ENCODE data around the gene PHF21B.
"Not testable (repeated sequence)": the region's sequence is repeated elsewhere in the genome, so short reads cannot be mapped to it uniquely, and the experiment has no call there.

PHF21B gene

GRCh38 chr22:44971651-44972362 lies 38.0 kb downstream of the PHF21B start:
- Mint-ChIP-seq H3K27me3 (peaks cover 12% of the 10 kb centered on the region), H3K9me3 (no peaks in the 10 kb centered on the region), H3K4me3 (peak overlapping the region; percentile 37), H3K36me3 (no peaks in the 10 kb centered on the region), H3K27ac (no peak overlapping the region), H3K4me1 (no peaks in the 10 kb centered on the region)
- DNase-seq (ENCODE audit: low spot score in 2 of 2) (no peak), ATAC-seq (ENCODE audit: low read depth) (no peak)

DNA sequence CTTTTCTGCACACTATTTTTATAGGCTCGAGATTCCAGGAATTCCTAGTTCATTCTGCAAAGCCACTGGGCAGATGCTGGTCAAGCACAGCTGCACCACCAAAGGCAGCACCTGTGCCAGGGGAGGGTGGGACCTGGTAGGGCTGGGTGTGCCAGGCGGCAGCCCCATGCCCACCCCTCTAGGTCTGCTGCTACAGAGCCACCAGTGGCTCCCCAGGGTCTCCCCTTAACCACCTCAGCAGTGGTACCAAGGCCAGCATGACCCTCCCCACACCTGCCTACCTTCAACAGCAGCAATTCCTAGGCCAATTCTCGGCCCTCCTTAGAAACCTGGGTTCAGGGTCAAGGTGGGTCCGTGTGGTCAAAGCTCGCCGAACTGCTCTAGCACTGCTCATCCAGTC lies 39.5 kb downstream of the PHF21B start:
- ATAC-seq (ENCODE audit: low read depth) (no peak), DNase-seq (ENCODE audit: low spot score in 2 of 2) (no peak)
- Mint-ChIP-seq H3K9me3 (no peaks in the 10 kb centered on the region), H3K27me3 (peaks cover 20% of the 10 kb centered on the region), H3K36me3 (no peaks in the 10 kb centered on the region), H3K4me3 (no peak overlapping the region), H3K4me1 (no peaks in the 10 kb centered on the region), H3K27ac (no peak overlapping the region)

- no peak for ATAC-seq (ENCODE audit: low read depth)
- Mint-ChIP-seq H3K4me1 (no peaks in the 10 kb centered on the region), H3K4me3 (no peak overlapping the region), H3K27me3 (peaks cover 18% of the 10 kb centered on the region), H3K36me3 (no peaks in the 10 kb centered on the region), H3K9me3 (no peaks in the 10 kb centered on the region), H3K27ac (no peak overlapping the region)
- DNase-seq (ENCODE audit: low spot score in 2 of 2): no peak
These were observed 40.0 kb downstream of the PHF21B start for GRCh38 chr22:44969817-44970216.

- Mint-ChIP-seq H3K27ac (no peak overlapping the region), H3K27me3 (peaks cover 18% of the 10 kb centered on the region), H3K4me1 (no peaks in the 10 kb centered on the region), H3K36me3 (no peaks in the 10 kb centered on the region), H3K9me3 (no peaks in the 10 kb centered on the region), H3K4me3 (no peak overlapping the region)
- no peak for DNase-seq (ENCODE audit: low spot score in 2 of 2)
- ATAC-seq (ENCODE audit: low read depth): no peak
These were observed 41.1 kb downstream of the PHF21B start for GRCh38 chr22:44968736-44969135.

DNA sequence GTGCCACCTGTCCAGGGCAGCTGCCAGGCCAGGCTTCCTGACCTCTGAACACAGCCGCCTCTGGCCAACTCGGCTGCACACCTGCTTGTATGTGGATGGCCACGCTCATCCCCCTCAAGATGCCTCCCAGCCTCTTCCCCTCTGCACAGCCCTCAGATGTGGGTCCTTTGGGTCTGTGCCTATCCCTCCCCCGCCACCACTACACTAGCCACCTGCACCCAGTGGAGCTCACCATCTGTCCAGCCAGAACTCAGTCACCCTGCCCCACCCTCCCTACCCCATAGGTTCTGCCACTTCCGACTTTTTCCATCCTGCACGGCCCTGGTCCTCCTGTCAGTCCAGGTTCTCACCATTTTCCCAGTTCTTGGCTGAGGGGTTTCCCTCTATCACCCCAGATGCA lies 44.6 kb downstream of the PHF21B start:
- Mint-ChIP-seq H3K27ac (no peak overlapping the region), H3K4me1 (no peaks in the 10 kb centered on the region), H3K36me3 (no peaks in the 10 kb centered on the region), H3K27me3 (peaks cover 16% of the 10 kb centered on the region), H3K4me3 (no peak overlapping the region), H3K9me3 (no peaks in the 10 kb centered on the region)
- DNase-seq (ENCODE audit: low spot score in 2 of 2) (no peak), ATAC-seq (ENCODE audit: low read depth) (no peak)

DNA sequence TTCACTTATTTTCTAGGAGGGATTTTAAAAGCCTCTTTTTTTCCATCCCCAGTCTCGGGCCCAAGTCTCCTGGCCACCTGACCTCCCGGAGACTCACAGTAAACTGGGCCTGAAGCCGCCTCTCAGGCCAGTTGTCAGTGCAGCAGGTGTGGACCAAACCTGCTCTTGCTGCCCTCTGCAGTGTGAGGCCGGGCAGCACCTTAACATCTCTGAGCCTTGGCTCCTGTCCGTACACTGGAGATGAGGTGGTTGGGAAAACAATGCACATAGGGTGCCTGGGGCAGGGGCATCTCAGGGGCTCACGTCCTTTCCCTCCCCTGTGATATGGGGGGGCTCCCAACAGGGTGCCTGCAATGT lies 45.1 kb downstream of the PHF21B start:
- Mint-ChIP-seq H3K36me3 (no peaks in the 10 kb centered on the region), H3K4me3 (no peak overlapping the region), H3K27ac (no peak overlapping the region), H3K27me3 (peaks cover 16% of the 10 kb centered on the region), H3K9me3 (no peaks in the 10 kb centered on the region), H3K4me1 (no peaks in the 10 kb centered on the region)
- DNase-seq (ENCODE audit: low spot score in 2 of 2) (no peak), ATAC-seq (ENCODE audit: low read depth) (no peak)

DNA sequence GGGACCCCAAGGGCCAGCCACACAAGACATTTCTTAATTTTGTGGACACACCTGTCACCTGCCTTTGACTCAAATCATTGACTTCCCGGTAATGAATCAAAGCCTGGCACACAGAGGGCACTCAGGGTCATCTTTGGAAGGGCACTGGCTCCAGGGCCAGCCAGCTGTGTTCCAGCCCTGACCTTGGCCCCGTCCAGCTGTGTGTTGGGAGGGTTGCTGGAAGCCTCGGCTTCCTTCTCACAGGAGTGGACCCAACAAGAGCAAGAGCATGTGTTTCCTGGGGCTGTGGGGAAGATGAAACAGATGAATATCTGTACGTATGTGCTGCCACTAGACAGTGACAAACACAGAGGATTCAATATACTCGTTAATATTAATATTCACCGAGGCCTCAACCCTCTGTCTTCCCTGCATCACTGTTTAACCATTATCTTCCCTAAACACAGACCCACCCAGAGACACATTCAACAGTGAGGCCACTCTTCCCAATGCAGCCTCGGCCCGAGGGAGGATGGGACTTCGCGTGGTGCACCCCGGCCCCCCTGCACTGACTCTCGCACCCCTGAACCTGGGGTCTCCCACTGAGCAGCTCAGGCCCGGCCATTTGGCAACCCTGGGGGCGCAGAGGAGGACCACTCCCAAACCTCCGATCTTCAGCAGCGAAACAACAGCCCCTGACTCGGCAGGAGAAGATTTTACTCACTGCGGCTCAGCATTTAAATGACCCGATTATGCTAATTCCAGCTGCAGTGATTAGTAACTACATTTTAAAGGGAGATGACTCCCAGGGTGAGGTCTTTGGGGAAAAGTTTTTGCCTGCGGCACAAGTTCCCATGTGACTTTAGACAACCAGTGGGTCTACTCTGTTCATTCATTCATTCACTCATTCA lies 45.7 kb downstream of the PHF21B start:
- no peaks in the 10 kb centered on the region for H3K4me1 Mint-ChIP-seq
- peaks cover 18% of the 10 kb centered on the region for H3K27me3 Mint-ChIP-seq
- ATAC-seq (ENCODE audit: low read depth) (no peak), DNase-seq (ENCODE audit: low spot score in 2 of 2) (no peak)
- H3K9me3 Mint-ChIP-seq: no peaks in the 10 kb centered on the region
- H3K36me3 Mint-ChIP-seq: no peaks in the 10 kb centered on the region
- H3K27ac Mint-ChIP-seq: no peak overlapping the region
- H3K4me3 Mint-ChIP-seq: no peak overlapping the region

GRCh38 chr22:44962741-44963454 lies 46.9 kb downstream of the PHF21B start:
- peaks cover 18% of the 10 kb centered on the region for H3K27me3 Mint-ChIP-seq
- no peak for ATAC-seq (ENCODE audit: low read depth)
- H3K9me3 Mint-ChIP-seq: no peaks in the 10 kb centered on the region
- DNase-seq (ENCODE audit: low spot score in 2 of 2): no peak
- H3K27ac Mint-ChIP-seq: no peak overlapping the region
- H3K36me3 Mint-ChIP-seq: no peaks in the 10 kb centered on the region
- H3K4me1 Mint-ChIP-seq: no peaks in the 10 kb centered on the region
- H3K4me3 Mint-ChIP-seq: no peak overlapping the region

GRCh38 chr22:44961682-44962081 lies 48.1 kb downstream of the PHF21B start:
- not testable (repeated sequence) for H3K4me1 Mint-ChIP-seq; DNase-seq (ENCODE audit: low spot score in 2 of 2); ATAC-seq (ENCODE audit: low read depth); H3K9me3 Mint-ChIP-seq; H3K36me3 Mint-ChIP-seq; H3K27ac Mint-ChIP-seq; H3K4me3 Mint-ChIP-seq
- H3K27me3 Mint-ChIP-seq: peaks cover 18% of the 10 kb centered on the region

GRCh38 chr22:44956840-44957767 lies 52.7 kb downstream of the PHF21B start:
- ATAC-seq (ENCODE audit: low read depth): no peak

GRCh38 chr22:44955102-44955501 lies 54.7 kb downstream of the PHF21B start:
- Mint-ChIP-seq H3K27me3 (peaks cover 10% of the 10 kb centered on the region), H3K4me1 (no peaks in the 10 kb centered on the region), H3K4me3 (no peak overlapping the region), H3K36me3 (no peaks in the 10 kb centered on the region), H3K27ac (no peak overlapping the region), H3K9me3 (peaks cover 6% of the 10 kb centered on the region)
- ATAC-seq (ENCODE audit: low read depth) (no peak), DNase-seq (ENCODE audit: low spot score in 2 of 2) (no peak)

More at GRCh38 chr22:44956840-44957767, 52.7 kb downstream of the PHF21B start:
- Mint-ChIP-seq H3K27ac (no peak overlapping the region), H3K4me1 (no peaks in the 10 kb centered on the region), H3K36me3 (no peaks in the 10 kb centered on the region), H3K27me3 (peaks cover 13% of the 10 kb centered on the region), H3K4me3 (no peak overlapping the region), H3K9me3 (no peaks in the 10 kb centered on the region)
- no peak for DNase-seq (ENCODE audit: low spot score in 2 of 2)

GRCh38 chr22:44954149-44954548 lies 55.7 kb downstream of the PHF21B start:
- H3K4me3 Mint-ChIP-seq: no peak overlapping the region
- peaks cover 8% of the 10 kb centered on the region for H3K27me3 Mint-ChIP-seq
- no peak for ATAC-seq (ENCODE audit: low read depth)
- H3K4me1 Mint-ChIP-seq: no peaks in the 10 kb centered on the region
- DNase-seq (ENCODE audit: low spot score in 2 of 2): no peak
- no peak overlapping the region for H3K27ac Mint-ChIP-seq
- H3K36me3 Mint-ChIP-seq: no peaks in the 10 kb centered on the region
- peaks cover 6% of the 10 kb centered on the region for H3K9me3 Mint-ChIP-seq

DNA sequence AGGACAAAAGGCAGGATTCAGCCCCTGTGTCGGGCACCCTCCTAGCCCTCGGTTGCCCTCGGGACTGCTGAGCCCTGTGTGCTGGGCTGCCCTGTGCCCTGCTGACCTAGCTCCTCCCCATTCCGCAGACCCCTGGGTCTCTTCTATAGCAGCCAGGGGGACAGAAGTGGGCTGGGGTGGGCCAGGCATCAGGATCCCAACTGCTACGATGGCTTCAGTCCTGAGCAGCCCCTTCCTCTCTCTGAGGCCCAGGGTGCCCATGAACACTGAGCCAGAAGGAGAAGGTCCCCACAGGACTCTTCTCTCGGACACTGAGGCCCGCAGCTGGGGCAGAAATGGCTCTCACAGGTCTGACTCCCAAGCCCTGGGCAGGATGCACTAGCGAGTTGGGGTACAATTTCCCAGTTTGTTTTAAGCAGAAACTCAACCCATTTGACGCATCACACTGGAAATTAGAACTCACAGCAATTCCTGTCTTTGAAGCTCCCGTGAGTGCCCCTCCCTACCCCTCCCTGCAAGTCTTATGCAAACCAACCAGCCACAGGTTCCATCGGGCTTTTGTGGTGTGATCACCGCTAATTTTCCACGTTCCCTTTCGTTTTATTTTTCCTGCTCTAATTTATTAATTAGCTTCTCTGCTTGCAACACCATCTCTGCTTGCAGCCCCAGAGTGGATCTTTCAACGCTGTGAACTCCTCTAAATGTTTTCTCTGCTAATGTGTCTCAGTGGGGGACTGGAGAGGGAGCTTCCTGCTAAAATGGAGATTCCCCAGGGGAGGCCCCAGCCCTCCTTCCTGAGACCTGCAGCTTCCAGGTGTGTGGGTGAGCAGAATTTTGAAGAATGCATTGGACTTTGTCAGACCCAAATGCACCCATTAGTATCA lies 56.7 kb downstream of the PHF21B start:
- DNase-seq (ENCODE audit: low spot score in 2 of 2): no peak
- H3K27ac Mint-ChIP-seq: no peak overlapping the region
- no peak for ATAC-seq (ENCODE audit: low read depth)
- no peak overlapping the region for H3K4me3 Mint-ChIP-seq
- peaks cover 6% of the 10 kb centered on the region for H3K9me3 Mint-ChIP-seq
- no peaks in the 10 kb centered on the region for H3K4me1 Mint-ChIP-seq
- H3K27me3 Mint-ChIP-seq: peaks cover 8% of the 10 kb centered on the region
- H3K36me3 Mint-ChIP-seq: no peaks in the 10 kb centered on the region
